ENCODE measurements around the gene EFNB1.

The EFNB1 gene

GRCh38 chrX:68880846-68881552, 52.2 kb downstream of the EFNB1 start:
- DNase-seq (ENCODE audit: low read depth in 2 of 2, low spot score in 1 of 2), result no peak

- no peak for DNase-seq (ENCODE audit: low read depth in 2 of 2, low spot score in 1 of 2)
Observed at GRCh38 chrX:68881911-68882310, 53.1 kb downstream of the EFNB1 start.

GRCh38 chrX:68883800-68884199, 55.0 kb downstream of the EFNB1 start:
- no peak for DNase-seq (ENCODE audit: low read depth in 2 of 2, low spot score in 1 of 2)

- DNase-seq (ENCODE audit: low read depth in 2 of 2, low spot score in 1 of 2), result no peak
Observed at GRCh38 chrX:68889249-68889648, 60.4 kb downstream of the EFNB1 start.

All from stimulated activated CD8-positive, alpha-beta memory T cell treated with anti-CD3 and anti-CD28 coated beads, Interleukin-4, amount 100 ng/mL, for 1 hour (primary cell).